ENCODE data around the gene FAF2.

The FAF2 gene

GRCh38 chr5:176503496-176503895, 55.3 kb downstream of the FAF2 start:
- DNase-seq (ENCODE audit: low spot score) = no peak

DNA sequence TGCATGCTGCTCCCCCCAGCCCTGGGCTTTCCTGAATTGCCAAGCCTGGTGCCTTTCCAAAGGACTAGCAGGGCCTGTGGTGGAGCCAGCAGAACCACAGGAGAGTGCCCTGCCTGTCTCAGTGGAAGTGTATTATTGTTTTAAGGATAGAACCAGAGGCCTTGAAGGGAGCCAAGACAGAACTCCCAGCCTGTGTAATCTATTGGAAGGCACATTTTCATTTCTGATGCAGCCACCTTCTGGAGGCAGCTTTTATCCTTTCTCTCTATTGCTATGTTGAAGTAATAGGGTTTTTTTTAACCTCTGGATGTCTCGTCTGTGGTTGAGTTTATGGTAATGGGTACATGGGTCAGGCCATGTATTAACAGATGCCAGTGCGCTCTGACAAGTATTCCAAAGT, 59.7 kb downstream of the FAF2 start:
- no peak for DNase-seq (ENCODE audit: low spot score)

GRCh38 chr5:176508603-176509002, 60.4 kb downstream of the FAF2 start:
- DNase-seq (ENCODE audit: low spot score) = no peak

- no peak for DNase-seq (ENCODE audit: low spot score)
Measured at GRCh38 chr5:176513788-176514187, 65.6 kb downstream of the FAF2 start.

DNA sequence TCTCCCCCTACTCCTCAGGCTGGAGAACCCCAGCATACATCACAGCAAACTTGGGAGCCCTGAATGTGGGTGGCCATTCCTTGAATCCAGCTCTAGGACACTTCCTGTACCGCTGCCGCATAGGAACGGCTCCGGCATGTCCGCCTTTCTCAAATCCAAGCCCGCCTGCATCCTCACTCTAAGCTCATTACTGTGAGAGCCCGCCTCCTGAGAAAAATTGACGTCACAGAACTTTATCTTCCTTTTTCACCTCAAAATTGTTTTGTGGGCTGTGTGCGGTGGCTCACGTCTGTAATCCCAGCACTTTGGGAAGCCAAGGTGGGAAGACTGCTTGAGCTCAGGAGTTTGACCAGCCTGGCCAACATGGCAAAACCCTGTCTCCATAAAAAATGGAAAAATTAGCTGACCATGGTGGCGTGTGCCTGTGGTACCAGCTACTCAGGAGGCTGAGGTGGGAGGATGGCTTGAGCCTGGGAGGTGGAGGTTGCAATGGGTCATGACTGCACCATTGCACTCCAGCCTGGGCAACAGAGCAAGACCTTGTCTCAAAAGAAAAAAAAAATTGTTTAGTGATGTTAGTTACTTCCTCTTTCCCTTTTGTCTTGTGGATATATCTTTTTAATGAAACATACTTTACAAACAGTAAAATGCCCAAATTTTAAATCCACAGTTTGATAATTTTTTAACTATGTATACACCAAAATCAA, 66.2 kb downstream of the FAF2 start:
- DNase-seq (ENCODE audit: low spot score) = no peak

GRCh38 chr5:176515396-176515795, 67.2 kb downstream of the FAF2 start:
- no peak for DNase-seq (ENCODE audit: low spot score)

GRCh38 chr5:176517053-176517661, 69.0 kb downstream of the FAF2 start:
- no peak for DNase-seq (ENCODE audit: low spot score)

DNA sequence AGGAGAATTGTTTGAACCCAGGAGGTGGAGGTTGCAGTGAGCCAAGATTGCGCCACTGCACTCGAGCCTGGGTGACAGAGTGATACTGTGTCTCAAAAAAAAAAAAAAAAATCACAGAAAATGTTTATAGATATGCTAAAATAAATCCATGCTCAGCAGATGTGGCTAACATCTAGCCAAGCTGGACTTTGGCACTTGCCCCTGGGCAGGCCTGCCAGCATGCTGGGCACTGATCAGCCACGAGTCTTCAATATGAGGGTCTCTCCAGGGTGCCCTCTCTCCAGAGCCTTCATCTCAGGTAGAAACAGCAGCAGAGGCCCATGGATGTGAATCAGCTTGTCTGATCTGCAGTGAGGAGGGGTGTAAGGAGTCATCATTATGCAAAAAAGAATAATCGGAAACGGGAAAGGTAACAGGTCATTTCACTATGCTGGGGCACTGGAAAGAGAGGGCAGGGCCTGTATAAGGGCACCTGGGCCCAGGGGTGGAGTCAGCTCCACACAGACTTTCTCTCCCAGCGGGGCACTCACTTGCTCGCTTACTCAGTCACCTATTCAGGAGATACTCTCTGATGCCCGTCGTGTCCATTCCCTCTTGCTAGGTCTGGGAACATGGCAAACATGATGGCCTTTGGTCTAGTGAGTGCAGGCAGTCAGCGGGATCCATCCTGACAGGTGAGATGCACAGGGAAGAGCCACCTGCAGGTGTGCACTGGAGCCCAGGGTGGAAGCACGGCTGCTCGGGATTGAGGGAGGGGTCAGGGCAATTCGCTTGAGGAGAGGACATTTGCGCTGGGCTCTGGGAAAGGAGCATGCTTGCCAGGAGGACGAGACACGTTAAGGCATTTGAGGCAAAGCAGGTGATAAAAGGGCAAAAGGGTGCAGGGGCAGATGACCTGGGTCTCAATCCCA, 71.9 kb downstream of the FAF2 start:
- DNase-seq (ENCODE audit: low spot score) = no peak

DNA sequence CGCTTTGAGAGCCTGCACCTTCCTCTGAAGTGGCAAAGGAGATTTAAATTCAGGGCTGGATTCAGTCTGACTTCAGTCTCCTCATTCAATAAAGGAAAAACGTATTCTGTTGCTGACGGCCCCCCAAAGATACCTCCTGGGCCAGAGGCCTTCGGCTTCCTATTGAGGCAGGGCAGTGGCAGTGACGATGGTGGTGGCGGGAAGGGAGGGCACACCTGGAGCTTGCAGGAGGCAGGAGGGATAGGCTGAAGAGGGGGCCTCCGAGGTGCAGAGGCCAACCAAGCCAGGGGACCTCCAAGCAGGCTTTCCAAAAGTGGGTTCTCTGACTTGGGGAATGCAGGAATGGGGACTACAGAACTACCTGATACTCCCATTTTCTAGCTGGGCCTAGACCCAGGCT, 73.1 kb downstream of the FAF2 start:
- no peak for DNase-seq (ENCODE audit: low spot score)

GRCh38 chr5:176521699-176522263, 73.6 kb downstream of the FAF2 start:
- no peak for DNase-seq (ENCODE audit: low spot score)

GRCh38 chr5:176524138-176524537, 76.0 kb downstream of the FAF2 start:
- no peak for DNase-seq (ENCODE audit: low spot score)

DNA sequence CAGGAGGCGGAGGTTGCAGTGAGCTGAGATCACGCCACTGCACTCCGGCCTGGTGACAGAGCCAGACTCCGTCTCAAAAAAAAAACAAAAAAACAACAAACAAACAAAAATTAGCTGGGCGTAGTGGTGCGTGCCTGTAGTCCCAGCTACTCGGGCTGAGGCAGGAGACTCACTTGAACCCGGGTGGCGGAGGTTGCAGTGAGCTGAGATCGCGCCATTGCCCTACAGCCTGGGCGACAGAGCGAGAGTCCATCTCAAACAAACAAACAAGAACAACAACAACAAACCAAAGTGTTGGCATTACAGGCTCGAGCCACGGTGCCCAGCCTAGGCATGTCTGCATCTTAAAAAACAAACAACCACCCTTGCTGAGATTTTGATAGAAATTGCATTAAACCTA, 76.8 kb downstream of the FAF2 start:
- DNase-seq (ENCODE audit: low spot score) = no peak

- no peak for DNase-seq (ENCODE audit: low spot score)
Measured at GRCh38 chr5:176525677-176526076, 77.5 kb downstream of the FAF2 start.

DNA sequence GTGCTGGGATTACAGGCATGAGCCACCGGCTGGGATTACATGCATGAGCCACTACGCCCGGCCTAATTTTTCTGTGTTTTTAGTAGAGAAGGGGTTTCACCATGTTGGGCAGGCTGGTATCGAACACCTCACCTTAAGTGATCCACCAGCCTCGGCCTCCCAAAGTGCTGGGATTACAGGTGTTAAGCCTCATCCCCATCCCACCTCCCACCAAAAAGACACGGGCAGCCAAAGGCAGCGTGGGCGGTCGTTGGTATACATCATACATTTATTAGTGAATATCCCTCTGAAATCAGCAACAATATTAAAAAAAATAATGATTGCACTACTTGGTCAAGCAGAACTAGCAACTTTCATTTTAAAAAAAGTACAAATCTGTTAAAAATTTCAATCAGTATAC, 78.3 kb downstream of the FAF2 start:
- no peak for DNase-seq (ENCODE audit: low spot score)

DNA sequence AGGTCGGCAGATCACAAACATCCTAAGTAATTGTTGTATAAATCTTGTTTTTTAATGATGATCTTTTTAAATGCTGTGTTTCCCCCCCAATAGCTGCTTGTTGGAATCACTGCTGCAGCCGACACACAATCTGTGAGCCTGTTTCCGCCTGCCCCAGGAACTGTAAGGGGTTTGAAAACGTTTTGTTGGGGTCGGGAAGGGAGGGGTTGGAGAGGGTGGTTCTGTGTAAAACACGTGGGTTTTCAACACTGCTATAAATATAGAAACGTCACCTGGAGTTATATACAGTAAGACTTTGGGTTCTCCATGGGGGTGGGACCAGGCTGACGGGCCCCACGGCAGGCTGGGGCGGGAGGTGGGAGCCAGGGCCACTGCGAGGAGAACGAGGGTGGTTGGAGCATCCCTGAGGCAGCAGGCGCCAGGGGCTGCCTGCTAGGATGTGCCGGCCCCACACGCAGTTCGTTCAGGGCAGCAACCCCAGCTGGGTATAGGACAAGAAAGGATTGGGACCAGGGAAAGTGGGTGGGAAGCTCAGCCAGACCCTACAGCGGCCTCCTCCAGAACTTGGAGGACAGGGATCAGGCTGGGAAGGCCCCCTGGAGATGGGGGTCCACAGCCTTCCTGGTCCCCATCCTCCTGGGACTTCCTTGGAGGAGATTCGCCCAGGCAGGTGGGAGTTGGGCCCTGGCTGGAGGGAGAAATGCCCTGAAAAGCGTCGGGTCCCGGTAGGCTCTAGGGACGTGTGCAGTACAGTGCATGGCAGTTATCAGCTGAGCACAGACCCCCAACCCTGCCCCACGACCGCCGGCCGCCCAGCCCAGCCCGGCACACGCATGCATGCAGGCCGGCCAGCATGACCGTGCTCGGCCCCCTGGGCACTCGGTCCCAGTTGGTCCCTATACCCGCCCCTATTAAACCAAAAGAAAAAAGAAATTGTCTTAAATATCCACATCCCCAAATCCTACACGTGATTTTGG, 79.3 kb downstream of the FAF2 start:
- DNase-seq (ENCODE audit: low spot score) = no peak

DNA sequence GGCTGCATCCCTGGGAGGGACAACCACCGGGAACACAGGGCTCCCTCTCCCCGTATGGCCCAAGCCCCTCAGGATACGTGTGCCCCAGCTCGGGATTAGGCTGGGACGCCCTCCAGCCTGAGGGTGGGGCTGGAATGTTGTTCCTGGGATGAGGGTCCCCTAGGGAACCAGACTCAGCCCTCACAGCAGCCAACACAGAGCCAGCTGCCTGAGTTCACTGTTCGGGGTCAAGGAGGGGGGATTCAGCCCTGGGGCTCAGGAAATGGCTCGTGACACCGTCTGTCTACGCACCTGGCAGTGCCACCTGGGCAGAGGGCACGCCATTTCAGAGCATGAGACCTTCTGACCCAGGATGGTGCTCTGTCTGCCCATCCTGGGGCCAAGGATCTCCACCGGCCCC, 80.1 kb downstream of the FAF2 start:
- DNase-seq (ENCODE audit: low spot score) = no peak

DNA sequence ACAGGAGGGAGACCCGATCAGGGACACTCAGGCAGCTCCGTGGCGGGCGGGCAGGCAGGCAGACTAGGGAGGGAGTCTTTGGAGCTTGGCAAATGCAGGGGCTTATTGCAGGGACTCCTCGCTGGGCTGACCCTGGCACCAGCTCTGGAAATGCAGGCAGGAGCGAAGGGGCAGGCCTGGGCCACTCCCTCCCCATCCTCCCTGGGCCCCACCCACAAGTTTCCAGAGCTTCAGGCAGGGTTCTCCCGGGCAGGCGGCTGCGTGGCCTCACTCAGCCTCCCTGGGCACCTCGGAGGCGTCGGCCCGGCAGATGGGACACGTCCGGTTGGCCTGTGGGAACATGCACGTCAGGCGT, 80.6 kb downstream of the FAF2 start:
- DNase-seq (ENCODE audit: low spot score) = no peak

DNA sequence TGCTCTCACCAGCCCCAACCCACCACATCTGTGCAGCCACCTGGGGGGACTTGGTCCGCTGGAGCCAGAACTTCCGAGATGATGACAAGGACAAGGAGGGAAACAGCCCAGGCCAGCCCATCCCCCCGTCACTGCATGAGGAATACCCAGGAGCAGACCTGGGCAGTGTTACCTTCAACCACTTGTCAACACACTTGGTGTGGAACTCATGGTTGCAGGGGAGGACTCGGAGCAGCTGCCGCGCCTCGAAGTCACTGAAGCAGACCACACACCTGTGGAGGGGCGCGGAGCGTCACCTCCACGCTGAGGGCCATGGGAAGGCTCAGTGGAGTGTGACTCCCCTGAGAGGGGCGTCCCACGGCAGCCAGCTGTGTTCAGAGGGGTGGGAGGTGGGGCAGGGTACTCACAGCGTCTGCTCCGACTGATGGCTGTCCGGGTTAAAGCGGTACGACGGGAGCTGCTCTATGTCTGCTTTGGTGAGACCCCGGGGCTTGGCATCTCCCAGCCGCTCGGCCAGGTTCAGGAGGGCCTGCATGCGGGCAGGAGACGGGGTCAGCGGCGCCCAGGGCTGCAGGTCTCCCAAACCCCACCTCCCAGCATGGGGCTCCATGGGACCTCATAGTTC, 81.0 kb downstream of the FAF2 start:
- DNase-seq (ENCODE audit: low spot score) = no peak

- DNase-seq (ENCODE audit: low spot score) = no peak
Measured at GRCh38 chr5:176529741-176530141, 81.6 kb downstream of the FAF2 start.

DNA sequence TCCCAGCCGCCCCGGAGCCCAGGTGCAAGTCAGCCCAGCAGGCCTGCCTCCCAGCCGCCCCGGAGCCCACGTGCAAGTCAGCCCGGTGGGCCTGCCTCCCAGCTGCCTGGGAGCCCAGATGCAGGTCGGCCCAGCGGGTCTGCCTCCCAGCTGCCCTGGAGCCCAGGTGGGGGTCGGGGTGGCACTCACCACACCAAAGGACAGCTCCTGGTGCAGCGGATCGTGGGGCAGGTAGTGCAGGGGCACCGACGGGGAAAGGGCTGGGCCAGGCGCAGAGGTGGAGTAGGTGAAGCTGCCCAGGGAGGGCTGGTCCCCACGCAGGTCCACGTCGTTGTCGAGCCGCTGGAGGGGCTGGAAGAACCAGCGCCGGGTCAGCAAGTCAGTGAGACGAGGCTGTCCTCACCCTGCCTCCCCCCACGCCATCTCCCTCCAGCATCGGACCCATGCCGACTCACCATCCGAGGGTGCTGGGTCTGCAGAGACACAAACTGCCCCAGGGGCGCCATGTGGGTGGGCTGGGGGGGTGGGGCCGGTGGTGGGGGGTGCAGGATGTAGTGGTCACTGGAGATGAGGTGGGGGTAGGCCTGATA, 82.3 kb downstream of the FAF2 start:
- no peak for DNase-seq (ENCODE audit: low spot score)
